ENCODE data around the gene SGPP1. TPM values are rescaled to one million over a fixed set of nuclear protein-coding genes. Genes with fewer than 3 reads are reported as not detected.
"Not testable (repeated sequence)": the region's sequence is repeated elsewhere in the genome, so short reads cannot be mapped to it uniquely, and the experiment has no call there.

The SGPP1 gene
- total RNA-seq, 6 experiments from 2014 or later, result 20.5 to 25.8 (median 22.7) TPM

- DNase-seq, result no peak
- H3K27me3 Mint-ChIP-seq (ENCODE audit: insufficient read depth), result no peaks in the 10 kb centered on the region; the same call in 1 of the 2 replicates
- peaks cover 26% of the 10 kb centered on the region for H3K36me3 Mint-ChIP-seq (ENCODE audit: low read depth)
- TF ChIP-seq CTCF (IDR thresholded peaks at IDR 0.05), result no peak
- H3K9me3 Mint-ChIP-seq, result peaks cover 14% of the 10 kb centered on the region
- H3K4me3 Mint-ChIP-seq, result no peak overlapping the region
- peaks cover 22% of the 10 kb centered on the region for H3K4me1 Mint-ChIP-seq (ENCODE audit: low read depth)
- H3K27ac Mint-ChIP-seq, result no peak overlapping the region
Measured at GRCh38 chr14:63712123-63712522, 15.7 kb downstream of the SGPP1 start.

GRCh38 chr14:63710497-63710896 is 17.4 kb downstream of the SGPP1 start:
- Mint-ChIP-seq H3K27ac (no peak overlapping the region), H3K36me3 (ENCODE audit: low read depth) (peaks cover 15% of the 10 kb centered on the region), H3K4me1 (ENCODE audit: low read depth) (peaks cover 22% of the 10 kb centered on the region), H3K27me3 (ENCODE audit: insufficient read depth) (no peaks in the 10 kb centered on the region; the same call in 1 of the 2 replicates), H3K4me3 (no peak overlapping the region), H3K9me3 (peaks cover 1% of the 10 kb centered on the region)
- no peak for DNase-seq
- no peak for TF ChIP-seq CTCF (IDR thresholded peaks at IDR 0.05)

- Mint-ChIP-seq H3K36me3 (ENCODE audit: low read depth) (peaks cover 13% of the 10 kb centered on the region), H3K4me1 (ENCODE audit: low read depth) (peaks cover 22% of the 10 kb centered on the region), H3K27me3 (ENCODE audit: insufficient read depth) (no peaks in the 10 kb centered on the region; the same call in 1 of the 2 replicates), H3K4me3 (no peak overlapping the region), H3K9me3 (no peaks in the 10 kb centered on the region; the same call in 1 of the 2 replicates), H3K27ac (no peak overlapping the region)
- no peak for DNase-seq
- no peak for TF ChIP-seq CTCF (IDR thresholded peaks at IDR 0.05)
Measured at GRCh38 chr14:63709589-63709988, 18.3 kb downstream of the SGPP1 start.

- Mint-ChIP-seq H3K4me3 (no peak overlapping the region), H3K27ac (no peak overlapping the region), H3K27me3 (ENCODE audit: insufficient read depth) (no peaks in the 10 kb centered on the region; the same call in 1 of the 2 replicates), H3K9me3 (no peaks in the 10 kb centered on the region), H3K36me3 (ENCODE audit: low read depth) (peaks cover 2% of the 10 kb centered on the region; the same call in 1 of the 2 replicates), H3K4me1 (ENCODE audit: low read depth) (peaks cover 3% of the 10 kb centered on the region)
- no peak for TF ChIP-seq CTCF (IDR thresholded peaks at IDR 0.05)
- DNase-seq, result no peak
Measured at GRCh38 chr14:63707216-63707615, 20.6 kb downstream of the SGPP1 start.

- Mint-ChIP-seq H3K27me3 (ENCODE audit: insufficient read depth) (no peaks in the 10 kb centered on the region; the same call in 1 of the 2 replicates), H3K4me1 (ENCODE audit: low read depth) (no peaks in the 10 kb centered on the region), H3K27ac (no peak overlapping the region), H3K9me3 (no peaks in the 10 kb centered on the region), H3K4me3 (no peak overlapping the region), H3K36me3 (ENCODE audit: low read depth) (no peaks in the 10 kb centered on the region)
- DNase-seq, result no peak
- TF ChIP-seq CTCF (IDR thresholded peaks at IDR 0.05), result no peak
Measured at GRCh38 chr14:63705561-63706070, 22.2 kb downstream of the SGPP1 start.

- H3K9me3 Mint-ChIP-seq; H3K27ac Mint-ChIP-seq; H3K36me3 Mint-ChIP-seq (ENCODE audit: low read depth); H3K27me3 Mint-ChIP-seq (ENCODE audit: insufficient read depth); DNase-seq; H3K4me1 Mint-ChIP-seq (ENCODE audit: low read depth); H3K4me3 Mint-ChIP-seq: not testable (repeated sequence)
Measured at GRCh38 chr14:63702530-63702929, 25.3 kb downstream of the SGPP1 start.
